ENCODE data around the gene FOXP4.
A peak's percentile ranks its signal among the peaks of the same experiment; 100 is the strongest.
"Not testable (repeated sequence)": the region's sequence is repeated elsewhere in the genome, so short reads cannot be mapped to it uniquely, and the experiment has no call there.

The FOXP4 gene

DNA sequence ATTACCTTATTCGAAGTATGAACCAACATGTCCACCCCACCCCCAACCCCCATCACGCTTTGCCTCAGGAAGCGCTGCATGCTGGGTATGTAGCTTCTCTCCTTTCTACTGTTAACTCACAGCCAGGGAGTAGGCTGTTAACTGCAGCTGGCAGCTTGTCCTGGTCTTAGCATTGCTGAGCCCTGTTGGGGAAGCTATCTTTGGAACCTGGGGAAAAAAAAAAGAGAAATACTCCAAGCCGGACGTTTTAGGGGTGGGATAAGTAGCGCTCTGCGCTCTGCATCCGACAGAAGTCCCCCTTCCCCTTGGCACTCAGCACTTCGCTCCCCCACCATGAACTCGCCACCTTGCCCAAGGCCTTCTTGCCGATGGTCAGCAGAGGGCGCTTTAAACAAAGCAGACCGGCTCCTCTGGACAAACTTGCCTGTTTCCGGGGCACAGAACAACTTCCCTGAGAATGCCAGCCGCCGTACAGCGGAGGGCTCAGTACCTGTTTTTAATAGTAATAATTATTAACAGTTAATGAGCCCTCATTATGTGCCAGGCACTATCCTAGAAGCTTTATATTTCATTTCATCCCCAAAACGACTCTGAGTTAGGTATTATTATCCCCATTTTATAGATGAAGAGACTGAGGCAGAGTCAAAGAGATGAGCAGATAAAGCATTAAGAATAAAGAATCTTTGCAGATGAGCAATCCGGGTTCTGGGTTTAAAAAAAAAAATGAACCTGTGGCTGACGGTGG is 56.9 kb downstream of the FOXP4 start:
- DNase-seq, result peak; percentile 84

DNA sequence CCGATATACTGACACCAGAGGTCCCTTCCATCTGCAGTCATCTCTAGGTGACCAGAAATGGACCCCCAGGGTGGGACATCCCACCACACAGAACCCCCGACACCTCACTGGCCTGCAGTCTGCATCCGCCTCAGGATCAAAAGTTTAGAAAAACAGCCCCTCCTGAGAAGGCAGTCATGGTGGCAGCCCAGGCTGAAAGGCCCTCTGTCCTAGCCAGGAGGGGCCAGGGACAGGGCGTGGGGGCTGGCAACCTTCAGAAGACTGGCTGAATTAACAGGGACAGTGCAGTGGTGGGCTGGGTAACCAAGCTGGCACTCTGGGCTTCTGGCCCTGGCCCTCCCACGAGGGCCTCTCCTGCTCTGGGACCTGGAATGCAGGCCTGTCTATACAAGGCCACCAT is 57.8 kb downstream of the FOXP4 start:
- no peak for DNase-seq

GRCh38 chr6:41605649-41606048 is 59.5 kb downstream of the FOXP4 start:
- no peak for DNase-seq

- no peak for DNase-seq
Observed at GRCh38 chr6:41607036-41607435, 60.9 kb downstream of the FOXP4 start.

- DNase-seq, result no peak
Observed at GRCh38 chr6:41607736-41608135, 61.6 kb downstream of the FOXP4 start.

DNA sequence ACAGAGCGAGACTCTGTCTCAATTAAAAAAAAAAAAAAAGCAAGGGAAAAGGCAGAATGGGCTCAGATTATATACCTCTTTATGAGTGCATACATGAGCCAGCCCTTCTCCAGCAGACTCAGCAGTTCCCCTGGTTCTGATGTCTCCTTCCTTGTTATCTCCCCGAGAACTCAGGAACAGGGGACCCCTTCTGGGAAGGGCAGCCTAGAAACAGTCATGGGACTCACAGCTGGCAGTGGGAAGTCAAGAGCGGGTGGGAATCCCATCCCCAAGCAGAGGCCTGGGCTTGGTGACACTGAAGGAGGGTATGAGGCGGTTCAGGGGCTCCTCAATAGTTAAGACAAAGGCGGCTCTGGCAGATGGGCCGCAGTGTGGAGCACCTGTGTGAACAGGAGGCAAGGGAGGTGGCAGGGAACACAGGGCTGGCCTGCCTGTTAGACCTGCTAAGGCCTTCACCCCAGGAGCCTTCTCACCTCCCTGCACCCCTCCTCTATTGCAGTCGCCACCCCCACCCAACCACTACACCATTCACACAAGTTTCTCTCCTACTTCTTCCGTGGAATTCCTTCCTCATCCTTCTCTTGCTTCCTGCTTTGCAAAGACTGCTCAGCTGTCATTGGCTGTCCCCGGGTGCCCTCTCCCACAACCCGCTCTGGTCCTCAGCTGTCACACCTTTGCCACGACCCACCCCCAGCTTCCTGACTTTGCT is 62.4 kb downstream of the FOXP4 start:
- no peak for DNase-seq

DNA sequence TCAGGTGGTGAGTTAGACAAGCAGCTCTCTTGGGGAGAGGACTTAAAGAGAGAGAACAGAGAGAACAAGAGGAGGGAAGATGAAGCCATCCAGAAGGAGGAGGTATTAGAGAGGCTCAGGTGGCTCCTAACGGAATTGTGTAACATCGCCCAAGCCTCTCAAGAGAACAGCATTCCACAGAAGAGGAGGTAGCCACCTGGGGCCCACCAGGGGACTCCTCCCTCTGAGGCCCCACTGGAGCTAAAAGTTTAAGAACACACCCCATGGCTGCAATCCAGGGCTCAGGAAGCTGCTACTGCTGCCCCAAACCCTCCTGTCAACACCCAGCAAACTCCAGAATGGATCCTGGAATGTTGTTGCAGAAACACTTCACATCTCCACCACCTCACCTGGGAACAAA is 68.5 kb downstream of the FOXP4 start:
- no peak for DNase-seq

- DNase-seq, result no peak
Observed at GRCh38 chr6:41615311-41615710, 69.1 kb downstream of the FOXP4 start.

DNA sequence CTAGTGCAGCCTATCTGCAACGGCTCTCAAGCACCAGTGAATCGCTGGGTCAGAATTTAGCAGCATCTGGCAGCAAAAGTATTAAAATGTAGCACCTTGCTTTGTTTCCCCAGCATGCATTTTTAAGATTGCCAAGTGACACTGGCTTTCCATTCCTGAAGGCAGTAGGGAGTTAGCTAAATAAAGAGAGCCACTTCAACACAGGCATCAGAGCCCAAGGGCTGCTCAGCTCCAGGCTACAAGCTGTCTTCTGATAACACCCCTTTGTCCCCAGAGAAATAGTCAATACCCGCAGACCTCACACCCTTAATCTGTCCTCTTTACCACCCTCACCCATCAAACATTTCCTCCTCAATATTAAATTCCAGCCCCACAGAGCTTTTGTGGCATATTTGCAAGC is 72.4 kb downstream of the FOXP4 start:
- no peak for DNase-seq

DNA sequence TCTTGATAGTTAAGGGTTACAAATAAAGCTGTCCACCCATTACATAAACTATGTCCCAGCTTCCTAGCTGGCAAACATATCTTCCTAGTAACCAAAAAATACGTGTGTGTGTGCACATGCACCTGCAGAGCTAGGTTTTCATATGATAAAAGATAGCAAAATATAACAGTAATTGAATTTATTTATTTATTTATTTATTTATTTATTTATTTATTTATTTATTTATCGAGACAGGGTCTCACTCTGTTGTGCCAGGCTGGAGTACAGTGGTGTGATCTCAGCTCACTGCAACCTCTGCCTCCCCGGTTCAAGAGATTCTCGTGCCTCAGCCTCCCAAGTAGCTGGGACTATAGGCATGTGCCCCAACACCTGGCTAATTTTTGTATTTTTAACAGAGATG is 73.0 kb downstream of the FOXP4 start:
- DNase-seq, result not testable (repeated sequence)

DNA sequence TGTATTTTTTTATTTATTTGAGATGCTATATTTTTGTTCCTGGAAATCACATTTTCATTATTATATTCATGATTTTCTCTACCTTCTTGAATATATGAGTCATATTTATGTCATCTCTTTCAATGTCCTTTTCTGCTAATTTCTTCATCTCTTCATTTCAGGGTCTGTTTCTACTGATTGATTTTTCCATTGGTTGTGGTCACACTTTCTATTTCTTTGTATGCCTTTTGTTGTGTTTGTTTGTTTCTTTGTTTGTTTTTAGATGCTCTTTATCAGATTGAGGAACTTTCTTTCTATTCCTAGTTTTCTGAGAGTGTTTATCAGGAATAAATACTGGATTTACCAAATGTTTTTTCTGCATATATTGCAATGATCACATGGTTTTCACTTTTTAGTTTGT is 75.2 kb downstream of the FOXP4 start:
- DNase-seq, result no peak

GRCh38 chr6:41621802-41622201 is 75.6 kb downstream of the FOXP4 start:
- no peak for DNase-seq

DNA sequence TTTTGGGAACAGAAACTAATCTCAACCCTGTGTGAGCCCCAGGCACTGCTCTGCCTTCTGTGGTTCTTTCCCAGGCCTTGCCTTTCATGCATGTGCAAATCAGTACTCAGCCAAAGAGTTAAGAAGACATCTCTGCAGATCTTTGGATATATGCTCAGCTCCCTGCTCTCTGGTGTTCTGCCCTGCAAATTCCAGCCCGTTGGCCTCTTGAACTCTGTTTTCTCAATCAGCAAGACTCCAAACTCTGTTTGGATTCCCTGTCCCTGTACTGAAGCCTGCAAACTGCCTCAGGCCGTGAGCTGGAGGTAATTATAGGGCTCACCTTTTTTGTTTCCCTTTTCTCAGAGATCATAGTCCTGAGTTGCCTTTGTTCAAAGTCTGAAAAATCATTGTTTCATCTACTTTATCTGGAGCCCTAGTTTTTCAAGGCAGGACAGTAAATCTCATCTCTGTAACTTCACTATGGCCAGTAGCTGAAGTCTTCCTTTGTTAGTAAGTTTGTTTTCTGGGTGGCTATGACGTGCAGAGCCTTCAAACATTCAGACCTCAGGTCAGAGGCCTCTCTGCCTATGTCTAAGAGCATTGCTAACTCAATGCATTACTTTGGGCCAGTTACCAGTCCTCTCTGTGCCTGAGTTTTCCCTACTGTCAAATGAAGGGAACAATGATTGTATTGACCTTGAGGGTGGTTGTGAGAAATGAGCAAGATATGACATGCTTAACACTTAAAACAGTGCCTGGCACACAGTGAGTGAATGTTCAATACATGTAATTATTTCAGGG is 76.2 kb downstream of the FOXP4 start:
- no peak for DNase-seq

DNA sequence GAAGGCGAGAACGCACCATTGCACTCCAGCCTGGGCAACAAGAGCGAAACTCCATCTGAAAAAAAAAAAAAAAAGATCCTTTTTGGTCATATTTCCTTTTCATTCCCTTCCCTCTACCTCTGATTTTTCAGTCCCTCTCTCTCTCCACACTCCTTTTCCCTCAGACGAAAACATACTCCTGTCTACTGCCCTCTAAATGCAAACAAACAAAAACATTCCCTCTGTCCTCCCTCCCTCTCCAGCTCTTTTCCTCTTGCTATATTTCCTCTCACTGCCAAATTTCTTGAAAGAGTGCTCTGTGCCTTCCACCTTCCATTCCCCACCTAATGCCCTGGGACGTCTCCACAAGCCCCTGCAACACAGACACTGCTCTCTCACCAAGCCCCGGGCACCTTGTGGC is 77.1 kb downstream of the FOXP4 start:
- DNase-seq, result no peak

- no peak for DNase-seq
Observed at GRCh38 chr6:41624621-41625380, 78.6 kb downstream of the FOXP4 start.

DNA sequence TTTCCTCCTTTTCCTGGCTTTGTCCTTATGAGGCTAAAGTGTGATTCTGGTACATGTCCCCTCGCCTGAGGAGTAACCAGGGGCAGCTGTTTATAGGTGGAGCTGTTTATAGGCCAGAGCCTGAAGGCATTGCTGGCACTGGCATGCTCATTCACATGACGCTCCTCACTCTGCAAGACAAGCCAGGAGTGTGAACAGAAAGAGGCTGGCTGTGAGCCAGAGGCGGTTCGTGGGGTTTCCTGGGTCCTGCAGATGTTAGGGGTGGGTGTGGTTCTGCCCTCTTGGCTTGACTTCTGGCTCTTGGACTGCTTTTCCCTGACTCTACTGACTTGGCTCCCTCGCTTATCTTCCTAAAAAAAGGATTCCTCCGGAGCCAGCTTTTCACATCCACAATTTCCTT is 79.3 kb downstream of the FOXP4 start:
- peak; percentile 70 for DNase-seq

- no peak for DNase-seq
Observed at GRCh38 chr6:41626022-41626421, 79.8 kb downstream of the FOXP4 start.

- DNase-seq, result no peak
Observed at GRCh38 chr6:41626917-41627316, 80.7 kb downstream of the FOXP4 start.

DNA sequence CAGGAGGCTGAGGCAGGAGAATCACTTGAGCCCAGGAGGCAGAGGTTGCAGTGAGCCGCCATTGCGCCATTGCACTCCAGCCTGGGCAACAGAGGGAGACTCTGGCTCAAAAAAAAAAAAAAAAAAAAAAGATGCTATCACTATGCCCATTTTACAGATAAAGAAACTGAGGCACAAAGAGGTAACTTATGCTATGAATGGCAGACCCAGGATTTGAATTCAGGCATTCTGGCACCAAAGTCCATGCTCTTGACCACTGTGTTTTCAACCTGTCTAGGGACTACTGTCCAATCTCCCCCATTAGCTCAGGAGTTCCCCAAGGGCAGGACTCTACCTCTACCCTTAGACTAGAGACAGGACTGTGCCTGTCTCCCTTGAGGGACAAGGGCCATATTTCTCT is 82.9 kb downstream of the FOXP4 start:
- DNase-seq, result no peak

DNA sequence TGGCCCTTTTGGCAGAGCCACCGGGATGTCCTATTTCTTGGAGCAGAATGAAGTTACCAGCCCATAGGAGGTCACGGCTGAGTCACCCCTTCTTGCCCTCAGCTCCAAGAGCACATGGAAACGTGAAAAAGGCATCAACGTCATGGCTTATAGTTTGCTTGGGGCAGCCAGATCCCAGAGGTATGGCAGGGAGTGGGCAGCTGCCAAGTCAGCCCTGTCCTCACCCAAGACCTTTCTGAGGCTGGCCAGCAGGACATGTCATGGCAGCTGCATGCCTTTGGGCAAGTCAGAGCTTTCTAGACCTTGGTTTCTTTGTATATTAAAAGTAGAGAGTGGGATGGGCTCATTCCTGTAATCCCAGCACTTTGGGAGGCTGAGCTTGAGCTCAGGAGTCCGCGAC is 83.9 kb downstream of the FOXP4 start:
- DNase-seq, result no peak

DNA sequence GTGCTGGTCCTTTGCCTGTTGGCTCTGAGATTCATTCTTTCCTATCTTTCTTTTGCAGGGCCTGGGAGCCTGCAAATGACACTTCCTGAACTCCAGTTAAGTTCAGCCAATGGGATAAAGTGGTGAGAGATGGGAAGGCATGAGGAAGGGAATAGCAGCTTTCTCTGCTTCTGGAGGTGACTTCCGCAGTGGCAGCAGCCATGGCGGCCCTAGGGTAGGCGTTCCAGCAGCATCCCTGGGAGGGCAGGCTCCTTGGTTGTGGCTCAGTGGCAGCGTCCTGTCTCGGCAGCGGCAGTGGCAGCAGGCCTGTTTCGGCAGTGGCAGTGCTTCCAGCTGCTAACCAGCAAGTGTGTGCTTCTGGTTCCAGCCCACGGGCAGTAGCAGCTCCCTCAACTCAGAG is 84.8 kb downstream of the FOXP4 start:
- DNase-seq, result no peak

- DNase-seq, result no peak
Observed at GRCh38 chr6:41633056-41633634, 87.0 kb downstream of the FOXP4 start.

DNA sequence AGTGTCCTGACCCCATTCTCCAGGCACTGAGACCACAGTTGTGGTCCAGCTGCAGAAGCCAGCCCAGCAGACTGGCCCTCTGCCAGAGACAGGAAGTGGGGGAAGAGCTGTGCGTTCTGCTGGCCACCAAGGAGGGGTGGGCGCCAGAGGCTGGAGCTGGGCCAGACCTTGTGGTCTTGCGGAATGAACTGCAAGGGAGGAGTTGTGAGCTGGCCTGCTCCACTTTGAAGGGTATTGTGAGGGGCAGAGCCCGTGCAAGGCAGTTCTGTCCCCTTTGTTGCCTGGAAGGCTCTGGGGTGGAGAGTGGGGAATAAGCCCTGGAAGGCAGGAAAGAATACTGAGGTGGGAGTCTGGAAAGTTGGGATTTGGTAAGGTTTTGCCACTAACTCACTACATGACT is 88.5 kb downstream of the FOXP4 start:
- no peak for DNase-seq

All from hematopoietic multipotent progenitor cell treated with erythropoietin and hydrocortisone succinate and interleukin-3 and kit ligand, for 8 days (in vitro differentiated cells).